GM21381 (cell line): ENCODE measurements around the gene PFAS.
"Not testable (repeated sequence)": the region's sequence is repeated elsewhere in the genome, so short reads cannot be mapped to it uniquely, and the experiment has no call there.

Experiments
- ATAC-seq: cut with Tn5 transposase; IDR thresholded peaks from one replicate; pipeline ENCODE4 v1.9.1; 2021; ENCODE audit warnings: mild to moderate bottlenecking, moderate library complexity; ENCODE audit not compliant: unreplicated experiment

The PFAS gene

DNA sequence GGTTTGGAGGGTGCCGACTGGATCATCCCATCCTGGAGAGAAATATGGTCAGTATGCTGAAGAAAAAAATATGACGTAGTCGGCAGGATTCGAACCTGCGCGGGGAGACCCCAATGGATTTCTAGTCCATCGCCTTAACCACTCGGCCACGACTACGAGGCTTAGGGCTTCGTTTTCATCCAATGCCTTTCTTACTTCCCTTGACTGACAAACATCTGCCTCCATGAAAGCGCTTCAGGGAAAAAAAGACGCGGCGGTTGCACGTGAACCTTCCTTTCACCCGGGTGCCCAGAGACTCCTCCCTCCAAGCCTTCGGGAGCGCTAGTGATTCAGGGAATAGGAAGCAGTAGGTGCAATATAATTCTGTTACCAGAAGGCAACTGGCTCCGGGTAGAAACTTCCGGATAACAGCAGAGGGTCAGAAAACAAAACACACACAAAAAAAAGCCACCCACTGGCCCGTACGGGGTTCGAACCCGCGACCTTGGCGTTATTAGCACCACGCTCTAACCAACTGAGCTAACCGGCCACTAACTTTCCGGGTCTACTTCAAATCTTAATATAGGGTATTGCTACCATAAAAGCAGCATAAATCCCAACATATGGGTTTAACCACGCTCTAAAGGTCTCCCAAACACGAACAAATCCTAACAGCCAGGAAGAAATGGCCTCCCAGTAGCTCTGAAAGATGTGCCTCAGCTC lies 22.4 kb upstream of the PFAS start:
- no peak for ATAC-seq

DNA sequence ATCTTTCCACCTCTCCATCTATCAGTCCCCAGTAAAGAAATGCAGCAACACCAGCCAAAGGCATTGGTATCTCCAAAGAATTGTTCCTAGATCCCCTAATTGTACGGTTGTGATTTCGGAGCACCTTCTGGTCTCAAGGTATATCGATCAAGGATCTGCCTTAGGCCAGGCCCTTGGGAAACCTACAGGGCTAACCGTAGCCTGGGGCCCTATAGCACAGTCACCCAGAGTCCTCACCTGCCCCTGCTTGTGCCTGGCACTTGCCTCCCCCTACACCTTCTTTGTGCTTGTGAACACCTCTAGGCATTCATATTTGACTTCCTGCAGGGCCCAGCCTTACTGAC lies 21.9 kb upstream of the PFAS start:
- ATAC-seq: no peak

DNA sequence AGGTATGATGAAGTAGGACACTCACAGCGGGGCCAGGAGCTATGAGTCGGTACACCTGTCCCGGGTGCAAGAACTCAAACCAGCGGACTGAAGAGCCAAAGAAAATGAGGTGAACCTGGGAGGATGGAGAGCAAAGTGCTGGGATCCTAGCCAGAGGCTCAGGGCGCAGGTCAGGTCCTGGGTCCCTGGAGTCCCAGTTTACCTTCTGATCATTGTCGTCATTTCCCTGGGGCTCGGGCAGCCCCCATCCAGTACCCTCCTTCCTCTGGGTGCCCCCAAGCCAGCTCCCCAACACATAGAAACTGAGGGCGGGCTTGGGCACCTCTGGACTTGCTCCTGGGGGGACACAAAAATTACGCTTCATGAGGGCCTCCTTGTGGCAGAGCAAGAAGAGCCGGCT lies 17.4 kb upstream of the PFAS start:
- ATAC-seq: no peak

DNA sequence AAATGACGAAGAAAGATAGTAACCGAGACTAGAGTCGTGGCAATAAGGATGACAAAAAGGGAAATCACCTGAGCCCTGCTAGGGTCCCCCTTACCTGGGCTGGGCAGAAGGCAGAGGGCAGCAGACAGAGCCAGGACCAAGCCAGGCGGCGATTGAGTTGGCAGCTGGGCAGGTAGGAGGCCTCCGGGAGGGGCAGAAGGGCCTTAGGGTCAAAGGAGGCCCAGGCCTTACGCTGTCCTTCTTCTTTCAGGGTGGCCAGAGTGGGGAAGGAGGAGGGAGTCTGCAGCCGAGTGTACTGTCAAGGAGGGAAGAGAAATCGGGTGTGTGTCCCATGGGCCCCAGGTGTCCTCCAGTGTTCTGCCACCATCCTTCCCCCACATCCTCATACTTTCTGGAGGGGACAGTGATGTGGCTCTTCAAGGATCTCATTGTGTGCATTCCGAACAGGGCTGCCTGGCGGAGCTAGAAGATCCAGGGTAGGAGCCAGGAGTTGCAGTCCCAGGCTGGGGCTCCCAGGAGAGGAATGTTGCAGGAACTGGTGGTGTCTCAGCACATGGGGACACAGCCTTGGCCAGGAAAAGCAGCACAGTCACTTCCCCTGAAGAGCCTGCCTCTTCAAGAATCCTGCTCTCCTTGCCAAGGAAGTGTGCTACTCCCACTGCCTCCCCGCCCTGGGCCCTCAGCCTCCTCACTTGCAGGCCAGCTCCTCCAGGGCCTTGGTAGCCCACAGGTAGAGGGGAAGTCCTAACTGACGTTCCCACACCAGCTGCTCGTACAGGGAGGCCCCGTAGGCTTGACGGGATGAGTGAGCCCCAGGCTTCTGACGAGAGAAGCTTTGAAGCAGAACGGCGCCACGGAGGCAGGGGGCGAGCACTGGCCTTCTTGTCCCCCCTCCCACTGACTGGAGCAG lies 14.5 kb upstream of the PFAS start:
- no peak for ATAC-seq

DNA sequence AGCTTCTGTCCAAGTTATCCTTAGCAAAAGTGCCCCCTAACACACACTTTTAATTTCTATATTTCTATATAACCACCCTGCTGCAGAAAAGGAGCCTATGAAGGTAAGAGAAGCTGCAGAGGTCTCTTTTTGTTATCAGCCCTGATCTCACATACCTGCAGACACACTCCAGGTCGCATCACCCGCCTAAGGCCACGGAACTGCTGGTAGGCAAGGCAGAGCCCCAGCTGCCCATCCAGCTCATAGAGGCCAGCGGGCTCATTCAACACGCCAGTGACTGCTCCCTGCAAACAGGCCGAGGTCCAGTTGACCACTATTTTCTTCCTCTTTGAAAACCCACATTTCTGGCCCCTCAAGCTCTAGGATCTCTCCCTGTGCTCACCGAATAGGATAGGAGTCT lies 13.4 kb upstream of the PFAS start:
- ATAC-seq: no peak

DNA sequence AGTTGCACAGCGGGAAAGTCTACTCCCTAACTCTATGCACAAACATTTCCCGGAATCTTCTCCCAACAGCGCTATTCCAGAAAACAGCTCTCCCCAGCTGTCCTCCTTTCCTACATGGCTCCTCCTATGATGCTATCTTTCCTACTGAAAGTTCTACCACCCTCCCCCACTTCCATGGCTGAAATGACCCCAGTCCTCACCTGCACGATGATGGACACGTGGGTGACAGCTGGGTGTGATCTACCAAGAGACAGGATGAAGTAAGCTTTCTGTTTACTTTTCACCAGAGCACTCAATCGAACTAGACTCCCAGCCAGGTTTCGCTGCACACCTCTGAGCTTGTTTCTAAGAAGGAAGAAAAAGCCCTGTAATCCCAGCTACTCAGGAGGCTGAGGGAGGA lies 11.9 kb upstream of the PFAS start:
- no peak for ATAC-seq

DNA sequence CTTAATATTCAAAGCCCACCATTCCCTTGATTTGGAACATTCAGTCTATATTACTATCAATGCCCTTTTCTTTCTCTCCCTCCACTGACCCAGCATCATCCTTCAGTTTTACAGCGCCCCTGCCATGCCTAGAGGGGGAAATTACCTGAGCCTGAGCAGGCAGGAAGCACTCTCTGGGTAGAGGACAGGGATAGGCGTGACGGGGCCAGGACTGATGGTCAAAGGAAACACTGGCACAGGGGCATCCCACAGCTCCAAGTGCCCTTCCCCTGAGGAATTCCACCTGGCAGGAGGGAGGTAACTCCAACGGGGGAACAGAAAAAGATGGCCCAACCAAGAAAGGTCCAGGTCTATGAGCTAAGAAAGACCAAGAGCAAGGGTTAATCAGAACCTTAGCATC lies 11.2 kb upstream of the PFAS start:
- ATAC-seq: no peak

DNA sequence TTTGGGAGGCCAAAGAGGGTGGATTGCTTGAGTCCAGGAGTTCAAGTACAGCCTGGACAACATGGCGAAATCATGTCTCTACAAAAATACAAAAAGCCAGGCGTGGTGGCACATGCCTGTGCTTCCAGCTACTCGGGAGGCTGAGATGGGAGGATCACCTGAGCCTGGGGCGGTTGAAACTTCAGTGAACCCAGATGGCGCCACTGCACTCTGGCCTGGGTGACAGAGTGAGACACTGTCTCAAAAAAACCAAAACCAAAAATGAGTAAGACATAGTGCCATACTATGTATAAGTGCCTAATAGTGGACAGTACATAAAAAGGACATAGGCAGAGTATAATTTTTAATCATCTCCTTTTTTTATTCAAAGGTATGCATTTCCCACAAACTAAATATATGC lies 5.3 kb upstream of the PFAS start:
- ATAC-seq: no peak

DNA sequence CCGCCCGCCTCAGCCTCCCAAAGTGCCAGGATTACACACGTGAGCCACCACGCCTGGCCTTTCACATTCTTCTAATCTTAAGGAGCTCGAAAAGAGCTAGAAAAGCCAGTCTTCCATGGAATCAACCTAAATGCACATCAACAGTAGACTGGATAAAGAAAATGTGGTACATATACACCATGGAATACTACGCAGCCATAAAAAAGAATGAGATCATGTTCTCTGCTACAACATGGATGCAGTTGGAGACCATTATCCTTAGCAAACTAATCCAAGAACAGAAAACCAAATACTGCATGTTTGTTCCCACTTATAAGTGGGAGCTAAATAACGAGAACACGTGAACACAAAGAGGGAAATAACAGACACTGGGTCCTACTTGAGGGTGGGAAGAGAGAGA lies 4.3 kb upstream of the PFAS start:
- ATAC-seq: no peak

DNA sequence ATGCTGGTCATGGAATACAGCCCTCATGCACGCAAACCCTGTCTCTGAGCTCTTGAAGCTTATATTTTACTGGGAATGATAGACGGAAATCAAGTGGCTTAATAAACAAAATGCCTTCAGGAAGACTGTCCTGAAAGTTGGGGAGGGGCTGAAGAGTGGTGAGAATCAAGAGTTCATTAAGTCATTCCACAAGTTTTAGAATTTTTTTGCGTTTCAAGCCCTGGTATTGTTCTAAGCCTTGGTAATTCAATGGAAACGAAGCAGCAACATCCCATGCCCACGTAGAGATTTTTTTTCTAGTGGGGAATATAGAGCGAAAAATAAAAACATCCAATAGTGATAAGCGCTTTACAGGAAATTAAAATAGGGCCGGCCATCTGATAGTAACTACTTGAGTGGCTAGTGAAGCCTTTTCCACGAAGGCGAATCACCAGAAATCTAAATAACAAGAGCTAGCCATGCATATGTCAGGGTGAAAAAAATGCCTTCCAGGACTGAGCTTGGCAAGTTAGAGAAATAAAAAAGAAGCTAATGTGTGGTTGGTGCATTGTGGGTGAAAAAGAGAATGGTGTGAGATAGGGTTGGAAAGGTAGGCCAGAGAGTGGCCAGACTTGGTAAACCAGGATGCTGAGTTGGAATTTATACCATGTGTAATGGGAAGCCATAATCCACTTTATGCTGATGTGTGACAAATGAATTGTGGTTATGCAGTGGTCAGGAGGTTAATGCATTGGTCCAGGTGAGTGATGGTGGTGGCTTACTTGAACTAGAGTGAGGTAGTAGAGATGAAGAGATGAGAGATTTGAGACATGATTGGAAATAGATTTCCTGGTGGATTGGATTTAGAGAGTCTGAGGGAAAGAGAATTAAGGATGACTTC lies 772 bp downstream of the PFAS start:
- no peak for ATAC-seq

DNA sequence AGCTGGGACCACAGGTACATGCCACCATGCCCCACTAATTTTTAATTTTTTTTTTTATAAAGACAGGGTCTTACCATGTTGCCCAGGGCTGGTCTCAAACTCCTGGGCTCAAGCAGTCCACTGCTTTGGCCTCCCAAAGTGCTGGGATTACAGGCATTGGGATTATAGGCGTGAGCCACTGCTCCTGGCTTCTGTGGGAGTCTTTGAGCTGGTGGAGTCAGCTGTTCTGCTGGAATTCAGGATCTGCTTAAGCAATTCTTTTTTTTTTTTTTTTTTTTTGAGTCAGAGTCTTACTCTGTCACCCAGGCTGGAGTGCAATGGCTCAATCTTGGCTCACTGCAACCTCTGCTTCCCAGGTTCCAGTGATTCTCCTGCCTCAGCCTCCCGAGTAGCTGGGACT lies 2.3 kb downstream of the PFAS start:
- ATAC-seq: not testable (repeated sequence)

DNA sequence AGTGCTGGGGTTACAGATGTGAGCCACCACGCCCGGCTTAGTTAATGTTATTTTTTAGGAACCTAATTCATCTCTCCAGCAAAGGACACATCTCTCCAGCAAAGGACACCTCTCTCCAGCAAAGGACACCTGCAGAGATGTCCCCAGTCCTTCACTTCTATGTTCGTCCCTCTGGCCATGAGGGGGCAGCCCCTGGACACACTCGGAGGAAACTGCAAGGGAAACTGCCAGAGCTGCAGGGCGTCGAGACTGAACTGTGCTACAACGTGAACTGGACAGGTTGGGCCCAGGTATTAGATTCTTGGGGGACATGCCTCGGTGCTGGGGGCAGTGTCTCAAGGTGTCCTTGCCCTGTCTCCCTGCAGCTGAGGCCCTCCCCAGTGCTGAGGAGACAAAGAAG lies 4.7 kb downstream of the PFAS start:
- ATAC-seq: no peak

DNA sequence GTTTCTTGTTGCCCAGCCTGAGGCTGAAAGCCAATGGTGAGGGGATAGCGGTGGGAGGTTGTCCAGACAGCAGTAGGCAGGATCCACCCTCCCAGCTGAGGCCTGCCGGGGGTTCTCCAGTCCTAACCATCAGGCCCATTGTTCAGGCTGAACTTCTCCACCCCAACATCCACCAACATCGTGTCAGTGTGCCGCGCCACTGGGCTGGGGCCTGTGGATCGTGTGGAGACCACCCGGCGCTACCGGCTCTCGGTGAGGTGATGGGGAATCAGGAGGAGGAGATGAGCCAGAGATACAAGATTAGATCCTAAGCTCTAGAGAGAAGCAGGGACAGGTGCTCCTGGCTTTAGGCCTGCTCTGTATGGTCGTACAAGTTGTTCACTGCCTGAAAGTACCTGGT lies 5.8 kb downstream of the PFAS start:
- ATAC-seq: no peak

DNA sequence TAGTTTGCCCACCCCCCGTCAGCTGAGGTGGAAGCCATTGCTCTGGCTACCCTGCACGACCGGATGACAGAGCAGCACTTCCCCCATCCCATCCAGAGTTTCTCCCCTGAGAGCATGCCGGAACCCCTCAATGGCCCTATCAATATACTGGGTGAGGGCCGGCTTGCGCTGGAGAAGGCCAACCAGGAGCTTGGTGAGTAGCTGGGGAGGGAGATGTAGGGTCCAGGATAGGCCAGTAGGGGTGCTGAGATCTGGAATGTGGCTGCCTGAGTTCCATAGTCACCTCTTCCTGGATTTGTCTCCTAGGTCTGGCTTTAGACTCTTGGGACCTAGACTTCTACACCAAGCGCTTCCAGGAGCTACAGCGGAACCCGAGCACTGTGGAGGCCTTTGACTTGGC lies 6.4 kb downstream of the PFAS start:
- no peak for ATAC-seq

DNA sequence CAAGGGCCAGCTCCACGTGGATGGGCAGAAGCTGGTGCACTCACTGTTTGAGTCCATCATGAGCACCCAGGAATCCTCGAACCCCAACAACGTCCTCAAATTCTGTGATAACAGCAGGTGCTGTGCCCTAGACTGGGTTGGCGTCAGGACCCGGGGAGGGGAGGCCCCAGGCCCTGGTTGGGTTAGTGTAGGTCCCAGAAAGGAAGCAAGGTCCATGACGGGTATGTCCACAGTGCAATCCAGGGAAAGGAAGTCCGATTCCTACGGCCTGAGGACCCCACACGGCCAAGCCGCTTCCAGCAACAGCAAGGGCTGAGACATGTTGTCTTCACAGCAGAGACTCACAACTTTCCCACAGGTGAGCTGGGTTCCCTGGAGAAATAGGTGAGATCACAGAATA lies 7.2 kb downstream of the PFAS start:
- ATAC-seq: no peak

DNA sequence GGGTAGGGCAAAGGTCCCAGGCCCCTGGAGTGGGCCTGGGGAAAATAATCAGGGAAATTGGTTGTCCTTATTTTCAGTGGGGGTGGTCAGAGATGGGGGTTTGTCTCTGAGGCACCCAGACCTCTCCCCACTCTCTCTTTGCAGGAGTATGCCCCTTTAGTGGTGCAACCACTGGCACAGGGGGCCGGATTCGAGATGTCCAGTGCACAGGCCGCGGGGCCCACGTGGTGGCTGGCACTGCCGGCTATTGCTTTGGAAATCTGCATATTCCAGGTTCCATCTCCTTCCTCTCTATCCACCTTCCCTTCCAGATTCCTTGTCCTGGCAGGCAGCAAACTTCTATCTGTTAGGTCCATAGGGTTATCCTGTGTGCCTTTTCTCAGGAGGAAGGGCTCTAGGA lies 7.6 kb downstream of the PFAS start:
- ATAC-seq: no peak

DNA sequence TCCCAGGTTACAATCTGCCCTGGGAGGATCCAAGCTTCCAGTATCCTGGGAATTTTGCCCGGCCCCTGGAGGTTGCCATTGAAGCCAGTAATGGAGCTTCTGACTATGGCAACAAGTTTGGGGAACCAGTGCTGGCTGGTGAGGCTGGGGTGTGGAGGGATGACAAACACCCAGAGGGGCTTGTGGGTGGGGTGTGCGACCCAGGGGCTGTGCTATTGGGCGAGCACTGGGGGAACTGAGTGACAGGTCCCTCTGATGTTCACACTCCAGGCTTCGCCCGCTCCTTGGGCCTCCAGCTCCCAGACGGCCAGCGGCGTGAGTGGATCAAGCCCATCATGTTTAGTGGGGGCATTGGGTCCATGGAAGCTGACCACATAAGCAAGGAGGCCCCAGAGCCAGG lies 8.7 kb downstream of the PFAS start:
- ATAC-seq: no peak

DNA sequence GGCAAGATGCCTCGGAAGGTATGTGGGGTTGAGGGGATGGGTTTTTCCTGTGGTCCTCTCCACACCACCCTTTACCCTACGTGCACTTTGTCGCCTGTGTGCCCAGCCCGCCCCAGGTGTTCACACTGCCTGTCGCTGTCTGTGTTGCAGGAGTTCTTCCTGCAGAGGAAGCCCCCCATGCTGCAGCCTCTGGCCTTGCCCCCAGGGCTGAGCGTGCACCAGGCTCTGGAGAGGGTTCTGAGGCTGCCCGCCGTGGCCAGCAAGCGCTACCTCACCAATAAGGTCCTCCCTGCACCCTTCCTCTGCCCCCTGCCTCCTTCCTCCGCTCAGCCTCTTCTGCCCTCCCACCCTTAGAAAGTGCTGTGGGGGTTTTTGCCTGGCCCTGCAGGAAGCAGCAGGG lies 15.2 kb downstream of the PFAS start:
- ATAC-seq: no peak

DNA sequence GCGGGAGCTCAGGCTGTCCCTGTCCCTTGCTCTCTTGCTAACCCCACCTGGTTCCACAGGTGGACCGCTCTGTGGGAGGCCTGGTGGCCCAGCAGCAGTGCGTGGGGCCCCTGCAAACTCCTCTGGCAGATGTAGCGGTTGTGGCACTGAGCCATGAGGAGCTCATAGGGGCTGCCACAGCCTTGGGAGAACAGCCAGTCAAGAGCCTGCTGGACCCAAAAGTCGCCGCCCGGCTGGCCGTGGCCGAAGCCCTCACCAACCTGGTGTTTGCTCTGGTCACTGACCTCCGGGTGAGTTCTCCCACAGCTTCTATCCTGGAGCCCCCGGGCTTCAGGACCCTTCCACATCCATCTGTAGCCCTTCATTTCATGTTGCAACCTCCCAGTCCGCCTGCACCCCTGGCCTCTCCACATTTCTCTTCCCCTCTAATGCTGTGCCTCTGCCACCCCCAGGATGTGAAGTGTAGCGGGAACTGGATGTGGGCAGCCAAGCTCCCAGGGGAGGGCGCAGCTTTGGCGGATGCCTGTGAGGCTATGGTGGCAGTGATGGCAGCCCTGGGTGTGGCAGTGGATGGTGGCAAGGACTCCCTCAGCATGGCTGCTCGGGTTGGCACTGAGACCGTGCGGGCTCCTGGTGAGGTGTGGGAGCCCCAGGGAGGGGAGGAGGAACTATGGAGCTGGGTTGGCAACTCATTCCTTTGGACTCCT lies 15.9 kb downstream of the PFAS start:
- no peak for ATAC-seq

DNA sequence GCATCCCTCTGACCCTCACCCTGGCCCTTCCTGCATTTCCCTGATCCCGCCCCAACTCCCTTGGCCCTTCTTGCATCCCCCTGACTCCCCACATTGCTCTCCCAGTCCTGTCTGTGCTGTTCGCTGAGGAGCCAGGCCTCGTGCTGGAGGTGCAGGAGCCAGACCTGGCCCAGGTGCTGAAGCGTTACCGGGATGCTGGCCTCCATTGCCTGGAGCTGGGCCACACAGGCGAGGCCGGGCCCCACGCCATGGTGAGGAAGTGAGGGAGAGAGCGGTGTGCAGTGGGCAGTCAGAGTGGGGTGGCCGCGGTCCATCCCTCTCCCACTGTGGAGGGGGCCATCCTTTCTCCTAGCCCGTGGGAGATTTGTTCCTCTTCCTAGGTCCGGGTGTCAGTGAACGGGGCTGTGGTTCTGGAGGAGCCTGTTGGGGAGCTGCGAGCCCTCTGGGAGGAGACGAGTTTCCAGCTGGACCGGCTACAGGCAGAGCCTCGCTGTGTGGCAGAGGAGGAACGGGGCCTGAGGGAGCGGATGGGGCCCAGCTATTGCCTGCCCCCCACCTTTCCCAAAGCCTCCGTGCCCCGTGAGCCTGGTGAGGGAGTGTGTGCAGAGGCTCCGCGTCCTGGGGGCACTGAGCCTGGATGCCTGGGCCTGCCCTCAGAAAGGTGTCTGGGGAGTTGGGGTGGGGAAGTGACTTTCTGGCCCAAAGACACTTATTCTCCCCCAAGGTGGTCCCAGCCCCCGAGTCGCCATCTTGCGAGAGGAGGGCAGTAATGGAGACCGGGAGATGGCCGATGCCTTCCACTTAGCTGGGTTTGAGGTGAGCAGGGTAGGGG lies 17.8 kb downstream of the PFAS start:
- no peak for ATAC-seq
